NCI-H460 (cell line): ENCODE data around the gene DKKL1. TPM values are rescaled to one million over a fixed set of nuclear protein-coding genes. Genes with fewer than 3 reads are reported as not detected.

Source experiments
- DNase-seq: peaks from one replicate; pipeline ENCODE4 v3.0.0-alpha.2; 2016; ENCODE audit warnings: low read depth; ENCODE audit errors: extremely low read depth
- total RNA-seq: library from RNA; depleted of rRNA; stranded (reverse); fragments of >200 nt; shearing (Covaris generic); gene quantifications from 2 replicates; pipeline ENCODE4 v1.2.3, GENCODE V29; 2014

The DKKL1 gene
- total RNA-seq, 1 experiment from 2014 or later = not detected

DNA sequence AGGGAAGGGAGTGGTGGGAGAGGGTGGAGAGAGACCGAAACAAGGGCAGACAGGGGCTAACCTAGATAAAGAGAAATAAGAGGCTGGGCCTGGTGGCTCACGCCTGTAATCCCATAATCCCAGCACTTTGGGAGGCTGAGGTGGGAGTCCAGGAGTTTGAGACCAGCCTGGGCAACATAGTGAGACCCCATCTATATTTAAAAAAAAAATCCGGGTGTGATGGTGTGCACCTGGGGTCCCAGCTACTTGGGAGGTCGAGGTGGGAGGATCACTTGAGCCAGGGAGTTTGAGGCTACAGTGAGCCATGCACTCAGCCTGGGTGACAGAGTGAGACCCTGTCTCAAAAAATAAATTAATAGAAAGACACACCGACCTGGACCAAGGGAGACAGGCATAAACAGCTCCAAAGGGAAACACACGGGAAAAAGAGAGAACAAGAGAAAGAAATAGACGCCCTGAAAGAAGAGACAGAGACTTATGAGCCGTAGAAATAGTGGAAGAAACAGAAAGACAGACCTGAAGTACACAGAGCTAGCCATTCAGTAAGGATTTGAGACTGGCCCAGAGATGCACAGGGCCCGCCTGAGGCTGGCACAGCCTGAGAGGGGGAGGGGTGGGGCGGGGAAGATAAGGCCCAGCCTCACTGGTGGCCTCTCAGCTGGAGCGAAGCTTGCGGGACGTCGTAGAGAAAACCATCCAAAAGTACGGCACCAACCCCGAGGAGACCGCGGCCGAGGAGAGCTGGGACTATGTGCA lies 26.2 kb upstream of the DKKL1 start:
- DNase-seq = no peak

- DNase-seq = no peak
Measured at GRCh38 chr19:49338023-49338677, 25.5 kb upstream of the DKKL1 start.

DNA sequence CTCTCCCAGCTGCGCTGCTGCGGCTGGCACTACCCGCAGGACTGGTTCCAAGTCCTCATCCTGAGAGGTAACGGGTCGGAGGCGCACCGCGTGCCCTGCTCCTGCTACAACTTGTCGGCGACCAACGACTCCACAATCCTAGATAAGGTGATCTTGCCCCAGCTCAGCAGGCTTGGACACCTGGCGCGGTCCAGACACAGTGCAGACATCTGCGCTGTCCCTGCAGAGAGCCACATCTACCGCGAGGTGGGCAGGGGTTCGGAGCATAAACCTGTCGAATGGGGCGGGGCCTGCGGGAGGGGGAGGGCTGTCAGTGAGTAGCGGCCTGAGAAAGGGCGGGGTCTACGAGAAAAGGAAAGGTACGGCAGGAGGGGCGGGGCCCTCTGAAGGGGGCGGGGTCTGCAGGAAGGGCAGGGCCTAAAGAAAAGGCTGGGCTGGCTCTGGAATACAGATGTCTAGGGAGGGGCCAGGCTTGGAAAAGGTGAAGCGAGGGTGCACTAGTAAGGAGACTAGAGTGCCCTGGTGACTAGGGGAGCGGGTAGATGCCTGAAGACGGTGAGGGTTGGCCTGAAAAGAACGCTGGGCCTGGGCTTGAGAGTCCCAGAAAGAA lies 24.9 kb upstream of the DKKL1 start:
- no peak for DNase-seq

DNA sequence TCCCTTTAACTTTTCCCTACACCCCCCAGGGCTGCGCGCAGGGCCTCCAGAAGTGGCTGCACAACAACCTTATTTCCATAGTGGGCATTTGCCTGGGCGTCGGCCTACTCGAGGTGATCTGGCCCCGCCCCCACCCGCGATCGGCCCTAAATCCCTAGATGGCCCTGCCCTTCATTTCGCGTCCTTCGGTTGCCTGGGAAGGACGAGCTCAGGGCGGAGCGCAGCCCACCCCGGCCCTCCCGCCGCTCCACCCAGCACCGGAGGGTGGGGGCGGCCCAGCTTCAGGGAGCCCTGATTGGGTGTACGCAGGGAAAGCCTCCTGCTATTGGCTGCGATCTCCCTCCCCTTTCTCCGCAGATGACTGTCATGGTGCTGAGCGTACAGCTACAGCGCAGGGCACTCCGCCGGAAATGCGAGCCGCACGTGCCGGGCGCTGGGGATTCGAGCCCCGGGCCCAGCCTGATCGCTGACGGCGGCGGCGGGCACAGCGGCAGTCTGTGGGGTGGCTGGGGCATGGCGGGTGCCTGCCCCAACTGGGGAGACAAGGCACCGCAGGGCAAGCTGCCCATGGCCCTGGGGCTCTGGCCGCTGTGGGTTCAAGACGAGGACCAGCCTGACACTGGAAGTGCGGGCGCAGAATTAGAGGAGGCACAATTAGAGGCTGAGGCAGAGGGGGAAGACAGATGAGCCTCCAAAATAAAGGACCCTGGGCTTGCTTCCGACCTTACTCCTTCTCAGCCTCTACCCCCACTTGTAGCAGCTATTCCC lies 24.2 kb upstream of the DKKL1 start:
- peak; percentile 44 for DNase-seq

- DNase-seq = no peak
Measured at GRCh38 chr19:49340069-49340864, 23.4 kb upstream of the DKKL1 start.

GRCh38 chr19:49340865-49341718 lies 22.6 kb upstream of the DKKL1 start:
- DNase-seq = no peak

- no peak for DNase-seq
Measured at GRCh38 chr19:49342291-49342721, 21.4 kb upstream of the DKKL1 start.

DNA sequence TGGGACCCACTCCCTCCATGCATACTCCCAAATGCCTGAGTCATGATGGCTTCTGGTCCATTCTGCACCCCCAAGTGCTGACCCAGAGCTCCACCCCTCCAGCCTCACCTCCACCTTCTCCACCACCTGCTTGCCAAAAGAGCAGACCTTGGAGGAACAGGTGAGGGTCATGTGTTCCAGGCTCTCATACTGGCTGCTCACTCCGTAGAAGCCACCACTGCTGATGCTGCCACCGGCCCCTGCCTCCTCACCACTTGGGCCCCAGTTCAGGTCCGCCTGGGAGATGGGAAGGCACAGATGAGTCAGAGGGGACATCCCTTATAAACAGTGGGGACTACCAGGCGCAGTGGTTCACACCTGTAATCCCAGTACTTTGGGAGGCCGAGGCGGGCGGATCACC lies 20.6 kb upstream of the DKKL1 start:
- no peak for DNase-seq

GRCh38 chr19:49344505-49345423 lies 18.9 kb upstream of the DKKL1 start:
- DNase-seq = no peak

- DNase-seq = no peak
Measured at GRCh38 chr19:49347191-49347590, 16.5 kb upstream of the DKKL1 start.

GRCh38 chr19:49347835-49348234 lies 15.8 kb upstream of the DKKL1 start:
- DNase-seq = peak; percentile 62

DNA sequence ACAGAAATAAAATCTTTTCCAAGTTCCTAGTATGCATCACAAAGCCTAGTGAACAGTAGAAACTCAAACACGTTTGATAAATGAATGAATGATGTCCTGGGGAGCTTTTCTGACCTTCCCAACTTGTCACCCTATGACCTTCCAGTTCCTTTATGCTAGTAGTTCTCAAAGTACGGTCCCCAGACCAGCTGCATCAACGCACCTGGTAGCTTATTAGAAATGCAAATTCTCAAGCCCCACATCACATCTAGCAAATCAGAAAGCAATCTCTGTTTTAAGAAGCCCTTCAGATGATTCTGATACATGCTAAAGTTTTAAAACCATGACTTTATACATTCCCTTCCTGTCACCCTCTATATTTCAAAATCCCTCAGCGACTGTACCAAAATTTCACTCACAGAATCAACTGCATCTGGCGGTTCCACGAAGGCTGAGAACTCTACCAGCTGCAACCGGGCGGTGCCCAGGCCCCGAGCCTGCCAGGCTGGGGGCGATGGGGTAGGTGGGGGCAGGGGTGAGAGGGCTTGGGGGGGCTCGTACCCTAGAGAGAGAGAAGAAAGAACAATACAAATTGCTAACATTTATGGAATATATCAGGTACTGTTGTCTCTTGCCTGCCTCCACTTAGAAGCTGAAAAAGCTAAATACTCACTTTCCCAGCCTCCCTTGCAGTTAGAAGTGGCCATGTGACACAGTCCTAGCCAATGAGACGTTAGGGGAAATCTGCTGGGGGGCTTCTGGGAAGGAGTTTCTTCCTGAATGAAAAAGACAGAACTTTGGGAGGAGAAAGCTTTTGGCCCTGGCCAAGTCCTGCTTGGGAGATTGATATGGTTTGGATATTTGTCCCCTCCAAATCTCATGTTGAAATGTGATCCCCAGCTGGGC lies 15.1 kb upstream of the DKKL1 start:
- no peak for DNase-seq

- no peak for DNase-seq
Measured at GRCh38 chr19:49349567-49349966, 14.1 kb upstream of the DKKL1 start.

GRCh38 chr19:49355909-49356353 lies 7.7 kb upstream of the DKKL1 start:
- DNase-seq = no peak

DNA sequence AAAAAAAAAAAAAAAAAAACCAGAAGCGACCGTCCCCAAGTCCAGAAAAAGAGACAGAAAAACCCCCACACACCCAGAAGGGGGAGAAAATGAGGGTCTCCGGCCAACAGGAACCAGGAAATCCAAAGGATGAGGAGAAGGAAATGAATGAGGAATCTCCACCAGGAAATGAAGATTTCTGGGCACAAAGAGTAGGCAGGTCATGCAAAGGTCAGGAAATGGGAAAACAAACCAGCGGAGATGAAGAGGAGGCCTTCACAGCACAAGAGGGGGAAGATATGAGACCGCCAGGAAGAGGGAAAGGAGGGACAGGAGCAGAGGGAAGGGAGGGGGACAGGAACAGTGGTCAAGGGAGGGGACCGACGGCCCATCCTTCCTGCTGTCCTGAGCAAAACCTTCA lies 7.3 kb upstream of the DKKL1 start:
- DNase-seq = no peak

DNA sequence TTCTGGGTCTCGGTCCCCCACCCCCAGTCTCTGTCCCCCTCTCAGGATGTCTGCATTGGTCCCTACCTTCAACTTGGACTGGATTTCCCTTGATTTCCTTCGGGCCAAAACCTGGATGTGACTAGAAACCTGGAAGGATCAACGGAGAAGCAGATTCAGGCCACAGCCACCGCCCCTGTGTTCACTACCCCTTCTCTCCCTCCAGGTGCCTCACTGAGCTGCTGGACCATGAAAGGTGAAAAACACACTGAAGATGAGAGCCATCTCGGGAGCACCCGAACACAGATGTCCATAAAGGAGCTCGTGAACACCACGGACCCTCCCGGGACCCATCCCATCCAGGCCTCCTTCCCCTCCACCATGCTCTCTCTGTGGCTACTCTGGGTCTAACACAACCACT lies 6.5 kb upstream of the DKKL1 start:
- no peak for DNase-seq
